GM19240 (cell line): ENCODE measurements around the gene TBRG4.
"Not testable (repeated sequence)": the region's sequence is repeated elsewhere in the genome, so short reads cannot be mapped to it uniquely, and the experiment has no call there.

Experiments used
- DNase-seq: peaks from one replicate; pipeline ENCODE4 v3.0.0; 2011; ENCODE audit warnings: low spot score; ENCODE audit not compliant: insufficient read length

Gene TBRG4

GRCh38 chr7:45117582-45117981, 6.1 kb upstream of the TBRG4 start:
- DNase-seq: no peak

DNA sequence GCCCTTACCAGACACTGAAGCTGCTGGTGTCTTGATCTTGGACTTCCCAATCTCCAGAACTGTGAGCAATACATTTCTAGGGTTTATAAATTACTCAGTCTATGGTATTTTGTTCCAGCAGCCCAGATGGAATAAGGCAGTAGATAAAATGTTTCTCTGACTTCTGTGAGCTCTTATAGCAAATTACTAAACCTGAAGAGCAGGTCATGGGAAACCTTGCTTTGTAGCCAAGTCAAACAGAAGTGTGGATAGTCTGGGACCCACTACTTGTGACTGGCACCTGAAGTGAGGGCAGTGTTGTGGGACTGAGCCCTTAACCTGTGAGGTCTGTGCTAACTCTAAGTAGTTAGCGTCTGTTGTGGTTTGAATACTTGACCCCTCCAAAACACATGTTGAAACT, 4.6 kb upstream of the TBRG4 start:
- DNase-seq: no peak

DNA sequence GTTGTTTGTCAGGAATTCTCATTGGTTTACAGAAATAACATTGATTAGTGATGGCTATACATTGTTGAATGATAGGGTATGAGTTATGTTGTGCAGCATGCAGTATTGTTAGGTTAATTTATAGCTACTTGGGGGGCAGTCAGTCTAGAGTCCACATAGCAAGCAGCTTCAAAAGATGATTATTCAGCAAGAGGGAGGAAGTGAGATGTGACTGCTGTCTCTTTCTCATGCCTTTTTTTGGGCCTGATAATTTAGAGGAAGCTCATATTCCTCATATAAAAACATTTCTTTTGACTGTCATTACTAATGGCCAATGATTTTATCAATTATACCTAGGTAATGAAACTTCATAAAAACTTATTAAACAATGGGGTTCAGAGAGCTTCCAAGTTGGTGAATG, 3.4 kb upstream of the TBRG4 start:
- DNase-seq: no peak

DNA sequence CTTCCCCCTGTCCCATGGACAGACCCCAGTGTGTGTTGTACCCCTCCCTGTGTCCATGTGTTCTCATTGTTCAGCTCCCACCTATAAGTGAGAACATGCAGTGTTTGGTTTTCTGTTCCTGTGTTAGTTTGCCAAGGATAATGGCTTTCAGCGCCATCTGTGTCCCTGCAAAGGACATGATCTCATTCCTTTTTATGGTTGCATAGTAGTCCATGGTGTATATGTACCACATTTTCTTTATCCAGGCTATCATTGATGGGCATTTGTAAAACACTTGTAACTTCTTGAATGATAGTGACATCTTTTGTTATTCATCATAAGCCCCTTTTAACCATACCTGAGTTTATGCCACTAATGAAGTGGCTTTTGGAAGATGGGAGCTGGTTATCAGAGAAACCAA, 2.8 kb upstream of the TBRG4 start:
- DNase-seq: not testable (repeated sequence)

DNA sequence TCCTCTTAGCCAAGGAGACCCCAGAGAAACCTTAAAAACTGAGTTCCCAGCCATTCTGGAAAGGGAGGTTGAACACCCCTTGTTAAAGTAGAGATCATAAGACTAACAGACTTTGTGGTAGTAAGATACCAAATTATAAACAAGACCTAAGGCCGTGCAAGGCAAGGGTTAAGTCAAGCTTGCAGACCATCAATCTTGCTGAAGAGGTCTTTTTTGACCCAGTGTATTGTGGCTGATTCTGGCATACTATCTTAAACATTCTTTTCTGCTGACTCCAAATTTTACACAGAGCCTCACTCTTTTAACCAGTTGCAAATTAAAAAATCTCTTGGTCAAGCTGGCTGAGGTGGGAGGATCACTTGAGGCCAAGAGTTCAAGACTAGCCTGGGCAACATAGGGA, 1.2 kb upstream of the TBRG4 start:
- DNase-seq: no peak

DNA sequence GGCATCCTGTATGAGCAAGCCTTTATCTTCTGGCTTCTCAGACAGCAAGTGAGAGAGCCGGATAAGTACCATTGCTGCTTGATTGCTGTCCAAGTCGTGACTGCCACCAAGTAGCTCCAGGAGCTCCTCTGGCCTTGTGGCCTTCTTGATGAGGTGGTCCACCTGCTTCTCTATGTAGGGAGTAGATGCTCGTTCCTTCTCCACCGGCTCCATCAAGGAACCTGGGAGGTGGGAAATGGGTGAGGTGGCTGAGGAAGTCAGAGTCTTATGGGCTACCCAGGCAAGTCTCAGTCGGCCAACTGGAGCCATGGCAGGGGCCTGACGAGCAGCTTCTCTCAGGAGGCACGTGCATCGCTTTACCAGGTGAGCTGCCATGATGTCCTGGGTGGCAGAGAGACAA, 2.6 kb downstream of the TBRG4 start:
- no peak for DNase-seq

GRCh38 chr7:45107356-45107755, 4.1 kb downstream of the TBRG4 start:
- no peak for DNase-seq

DNA sequence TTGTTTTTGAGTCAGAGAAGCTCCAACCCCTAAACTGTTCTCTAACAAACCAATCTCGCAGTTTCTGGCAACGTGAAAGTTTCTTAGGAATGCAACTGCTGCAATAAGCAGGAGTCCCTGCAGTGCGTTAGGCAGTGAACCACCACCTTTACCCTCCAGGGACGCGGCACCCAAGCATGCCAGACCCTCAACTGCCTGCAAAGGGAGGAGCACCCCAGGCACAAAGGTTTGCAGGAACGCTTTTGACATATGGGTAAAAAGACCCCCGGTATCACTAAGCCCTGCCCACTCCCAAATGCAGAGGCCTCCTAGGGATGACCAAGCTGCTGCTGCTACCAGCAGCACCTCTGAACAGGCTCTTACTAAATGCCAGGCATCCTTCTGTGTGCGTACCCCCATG, 4.7 kb downstream of the TBRG4 start:
- no peak for DNase-seq

GRCh38 chr7:45105588-45106188, 5.8 kb downstream of the TBRG4 start:
- no peak for DNase-seq

DNA sequence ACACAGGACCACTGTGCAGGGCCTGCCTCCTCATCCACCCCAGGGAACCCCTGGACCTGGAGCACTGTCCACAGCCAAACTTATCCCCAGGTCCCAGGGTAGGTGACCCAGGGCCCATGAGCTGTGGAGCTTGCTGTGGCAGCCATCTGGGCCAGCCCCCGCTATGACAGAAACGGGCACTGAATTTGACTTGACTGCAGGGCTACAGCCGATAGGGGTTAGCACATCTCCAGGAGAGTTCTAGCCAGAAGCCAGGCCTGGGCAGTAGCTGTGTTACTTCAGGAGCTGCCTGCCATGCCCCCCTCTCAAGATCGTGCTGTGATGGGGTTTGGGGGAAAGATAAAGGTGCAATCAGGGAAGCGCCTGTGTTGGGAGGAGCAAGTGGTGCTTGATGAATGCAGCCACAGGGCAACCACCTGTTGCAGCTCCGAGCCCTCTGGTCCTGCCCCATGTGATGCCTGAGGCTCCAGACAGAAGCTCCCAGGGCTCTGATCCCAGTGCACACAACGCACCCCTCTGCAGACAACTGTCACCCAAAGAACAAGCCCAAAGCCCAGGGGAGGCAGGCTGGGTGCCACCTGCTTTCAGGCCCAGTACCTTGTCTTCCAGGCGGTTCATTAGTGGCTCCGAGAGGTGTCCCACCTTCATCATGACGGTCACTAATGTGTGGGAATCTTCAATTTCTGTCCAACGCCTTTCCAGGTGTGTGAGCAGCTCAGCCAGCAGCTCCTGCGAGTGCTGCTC, 6.5 kb downstream of the TBRG4 start:
- no peak for DNase-seq

GRCh38 chr7:45103958-45104843, 7.3 kb downstream of the TBRG4 start:
- DNase-seq: no peak

- no peak for DNase-seq
Observed at GRCh38 chr7:45102785-45103712, 8.4 kb downstream of the TBRG4 start.

DNA sequence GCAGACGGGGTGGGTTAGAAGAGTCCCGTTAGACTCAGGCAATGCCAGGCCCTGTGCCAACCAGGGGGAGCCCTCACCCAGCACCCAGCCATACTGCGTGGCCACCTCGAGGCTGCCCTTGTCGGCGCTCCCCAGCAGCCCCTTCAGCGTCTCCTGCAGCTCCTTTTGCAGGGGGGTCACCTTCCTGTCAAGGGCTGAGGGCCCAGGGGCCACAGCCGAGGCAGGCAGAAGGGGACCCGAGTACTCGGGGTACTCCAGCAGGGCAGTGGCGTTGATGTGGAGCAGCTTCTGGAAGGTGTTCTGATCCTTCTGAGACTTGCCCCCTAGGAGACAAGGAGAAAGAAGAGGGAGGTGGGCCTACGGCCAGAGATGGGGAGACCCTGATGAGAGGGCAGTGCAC, 9.7 kb downstream of the TBRG4 start:
- no peak for DNase-seq

DNA sequence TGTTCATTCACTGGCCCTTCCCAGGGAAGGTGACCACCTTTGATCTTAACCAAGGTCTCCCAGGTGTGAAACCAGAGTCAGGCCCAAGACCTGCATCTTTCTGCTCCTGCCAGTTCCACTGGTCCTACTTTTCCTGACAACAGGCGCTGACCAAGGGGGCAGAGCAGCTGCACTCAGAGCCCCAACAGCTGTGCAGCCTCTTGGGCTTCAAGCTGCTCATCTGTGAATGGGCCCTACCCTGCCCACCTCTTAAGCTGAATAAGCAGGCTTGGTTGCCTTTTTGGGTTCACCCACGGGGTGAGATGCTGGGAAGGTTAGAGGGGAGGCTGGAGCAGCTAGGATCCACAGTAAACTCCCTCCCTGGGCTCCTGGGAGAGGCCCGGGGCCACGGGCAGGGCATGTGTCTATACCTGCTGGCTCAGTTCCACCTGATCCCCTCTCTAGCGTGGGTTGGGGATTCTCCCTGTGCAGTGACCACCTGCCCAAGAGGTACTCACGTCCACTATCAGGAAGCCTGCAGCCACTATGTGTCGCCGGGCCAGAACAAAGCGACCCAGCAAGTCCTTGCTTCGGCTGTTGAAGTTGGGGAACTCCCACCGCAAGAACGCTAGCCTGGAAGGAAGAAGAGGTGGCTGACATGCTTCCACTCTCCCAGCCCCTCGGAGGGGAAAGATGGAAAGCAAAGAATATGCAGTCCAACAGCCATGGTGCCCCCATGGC, 10.6 kb downstream of the TBRG4 start:
- DNase-seq: no peak

DNA sequence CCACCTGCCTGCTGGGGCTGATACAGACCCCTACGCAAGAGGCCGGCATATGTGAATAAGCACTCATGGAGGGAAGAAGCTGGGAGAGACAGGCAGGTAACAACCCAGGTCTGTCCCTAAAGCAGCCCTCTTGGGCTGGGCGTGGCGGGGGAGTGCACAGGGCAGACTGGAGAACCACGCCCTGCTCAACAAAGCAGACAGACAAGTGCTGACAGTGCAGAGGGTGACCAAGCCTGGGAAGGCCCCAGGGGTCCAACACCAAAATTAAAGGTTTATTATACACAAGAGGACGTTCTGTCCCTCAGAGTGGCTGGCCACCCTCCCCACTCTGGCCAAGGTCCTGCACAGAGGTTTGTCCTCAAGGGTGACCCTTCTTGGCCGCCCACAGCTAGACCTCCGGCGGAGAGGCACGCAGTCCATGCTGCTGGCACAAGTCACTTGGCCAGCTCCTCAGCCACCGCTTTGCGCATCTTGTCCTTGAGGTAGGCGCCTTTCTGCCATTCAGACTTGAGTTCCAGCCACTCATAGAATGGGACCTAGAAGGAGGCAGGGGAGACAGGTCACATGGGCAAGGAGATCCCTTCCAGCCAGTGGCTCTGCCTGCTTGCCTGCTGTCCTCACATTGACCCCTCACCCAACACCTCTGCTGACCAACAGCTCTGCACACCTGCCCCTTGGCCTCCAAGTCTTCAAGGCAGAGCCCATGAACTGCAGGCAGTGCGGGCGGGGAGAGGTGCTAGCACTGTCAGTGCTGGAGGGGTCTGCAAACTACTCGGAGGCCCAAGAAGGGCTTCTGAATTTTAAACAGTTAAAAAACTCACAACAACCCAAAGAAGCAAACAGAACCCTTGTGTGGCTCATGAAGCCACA, 11.4 kb downstream of the TBRG4 start:
- DNase-seq: no peak

- DNase-seq: no peak
Observed at GRCh38 chr7:45098983-45099839, 12.3 kb downstream of the TBRG4 start.

- DNase-seq: no peak
Observed at GRCh38 chr7:45092931-45093235, 18.6 kb downstream of the TBRG4 start.

- no peak for DNase-seq
Observed at GRCh38 chr7:45092100-45092930, 19.2 kb downstream of the TBRG4 start.
